Liver (tissue), 9 donors: ENCODE measurements around the gene EMILIN3. TPM values are rescaled to one million over a fixed set of nuclear protein-coding genes. Genes with fewer than 3 reads are reported as not detected.

ENCODE experiments used
- DNase-seq: peaks from one replicate; pipeline ENCODE4 v3.0.0-alpha.2; 2017; ENCODE audit warnings: low spot score
- H3K27ac ChIP-seq, 2 donors: one replicate each; pipeline ENCODE4 v1.7.0; 2013; ENCODE audit warnings: inconsistent platforms in 2 of 2, low read length in 2 of 2, control low read depth in 1 of 2, low read depth in 1 of 2, mild to moderate bottlenecking in 1 of 2
- H3K27me3 ChIP-seq, 4 donors: one replicate each; pipeline versions ENCODE4 v1.6.1 to v1.7.0; 2013; ENCODE audit warnings: low read length in 3 of 4, inconsistent platforms in 1 of 4, mild to moderate bottlenecking in 1 of 4, moderate library complexity in 1 of 4; ENCODE audit not compliant: control insufficient read depth in 4 of 4, insufficient read depth in 4 of 4
- H3K36me3 ChIP-seq, 4 donors: one replicate each; pipeline versions ENCODE4 v1.6.1 to v1.7.0; 2013; ENCODE audit warnings: low read length in 3 of 4, mild to moderate bottlenecking in 3 of 4, low read depth in 1 of 4, moderate library complexity in 1 of 4; ENCODE audit not compliant: control insufficient read depth in 4 of 4, insufficient read depth in 3 of 4
- H3K4me1 ChIP-seq, 4 donors: one replicate each; pipeline versions ENCODE4 v1.6.1 to v1.7.0; 2013; ENCODE audit warnings: low read length in 3 of 4, mild to moderate bottlenecking in 3 of 4, moderate library complexity in 1 of 4; ENCODE audit not compliant: control insufficient read depth in 4 of 4, insufficient read depth in 4 of 4
- H3K4me3 ChIP-seq, 3 donors: one replicate each; pipeline versions ENCODE4 v1.6.1 to v1.7.0; 2013; ENCODE audit warnings: low read length in 3 of 3, control low read depth in 1 of 3, low read depth in 1 of 3, mild to moderate bottlenecking in 1 of 3
- H3K9ac ChIP-seq, 2 donors: one replicate each; pipeline ENCODE4 v1.7.0; 2013; ENCODE audit warnings: low read length in 2 of 2, mild to moderate bottlenecking in 2 of 2, moderate library complexity in 2 of 2, control low read depth in 1 of 2, low read depth in 1 of 2
- H3K9me3 ChIP-seq, 4 donors: one replicate each; pipeline versions ENCODE4 v1.6.1 to v1.7.0; 2013; ENCODE audit warnings: low read length in 3 of 4; ENCODE audit not compliant: control insufficient read depth in 4 of 4
- EGR1 ChIP-seq, 2 donors: IDR thresholded peaks; 2 replicates each; pipeline ENCODE4 v1.6.1; 2016 to 2018; ENCODE audit warnings: antibody characterized with exemption in 2 of 2, low read depth in 2 of 2
- FOXA1 ChIP-seq: IDR thresholded peaks from 2 replicates; pipeline ENCODE4 v1.6.1; 2016; ENCODE audit warnings: antibody characterized with exemption
- FOXA2 ChIP-seq: IDR thresholded peaks from 2 replicates; pipeline ENCODE4 v1.6.1; 2016; ENCODE audit warnings: antibody characterized with exemption
- GABPA ChIP-seq, 2 donors: IDR thresholded peaks in 1 of 2; conservative IDR thresholded peaks in 1 of 2; 2 replicates each; pipeline ENCODE4 v1.6.1; 2016; ENCODE audit warnings: antibody characterized with exemption in 2 of 2, mild to moderate bottlenecking in 1 of 2, moderate library complexity in 1 of 2
- HNF4A ChIP-seq, 2 donors: conservative IDR thresholded peaks; 2 replicates each; pipeline ENCODE4 v1.6.1; 2016; ENCODE audit warnings: antibody characterized with exemption in 2 of 2, mild to moderate bottlenecking in 2 of 2
- HNF4G ChIP-seq: IDR thresholded peaks from 2 replicates; pipeline ENCODE4 v1.6.1; 2016; ENCODE audit warnings: antibody characterized with exemption
- NR2F2 ChIP-seq: IDR thresholded peaks from 2 replicates; pipeline ENCODE4 v1.6.1; 2016; ENCODE audit warnings: antibody characterized with exemption
- RAD21 ChIP-seq, 2 donors: IDR thresholded peaks; 2 replicates each; pipeline ENCODE4 v1.6.1; 2016; ENCODE audit warnings: antibody characterized with exemption in 2 of 2, mild to moderate bottlenecking in 2 of 2
- RXRA ChIP-seq, 2 donors: IDR thresholded peaks; 2 replicates each; pipeline ENCODE4 v1.6.1; 2017 to 2018; ENCODE audit warnings: antibody characterized with exemption in 2 of 2, mild to moderate bottlenecking in 1 of 2
- SP1 ChIP-seq: IDR thresholded peaks from 2 replicates; pipeline ENCODE4 v1.6.1; 2018; ENCODE audit warnings: antibody characterized with exemption, mild to moderate bottlenecking
- TAF1 ChIP-seq: conservative IDR thresholded peaks from 2 replicates; pipeline ENCODE4 v1.6.1; 2016; ENCODE audit warnings: antibody characterized with exemption, mild to moderate bottlenecking
- YY1 ChIP-seq: IDR thresholded peaks from 2 replicates; pipeline ENCODE4 v1.6.1; 2016; ENCODE audit warnings: antibody characterized with exemption, mild to moderate bottlenecking
- WGBS: extraction: QIAGEN DNeasy Blood & Tissue Kit; methylation state at CpG from one replicate; pipeline ENCODE4 v1.1.7; 2013; 5-methylcytosine and 5-hydroxymethylcytosine counted together
- polyA plus RNA-seq, 2 donors: library from polyadenylated mRNA; stranded (reverse) in 1 of 2; unstranded in 1 of 2; fragments of 200-250 nt in 1 of 2; fragments of >200 nt in 1 of 2; fragmentation: Nextera tagmentation in 1 of 2; extraction: Ambion mirVana in 1 of 2; gene quantifications; one replicate each; pipeline versions ENCODE4 v1.2.1 to v1.2.3, GENCODE V29; 2013 to 2015
- total RNA-seq, 2 donors: library from RNA; depleted of rRNA; stranded (reverse); fragments of >200 nt; gene quantifications; one replicate each; pipeline ENCODE4 v1.2.3, GENCODE V29; 2014
- TF ChIP-seq, protein P1 (sequence below): IDR thresholded peaks from 2 replicates; pipeline ENCODE4 v1.6.1; 2016; ENCODE audit warnings: antibody characterized with exemption, mild to moderate bottlenecking
- TF ChIP-seq, protein P2 (sequence below): IDR thresholded peaks from 2 replicates; pipeline ENCODE4 v1.6.1; 2016; ENCODE audit warnings: antibody characterized with exemption
- TF ChIP-seq, protein P3 (sequence below): IDR thresholded peaks from 2 replicates; pipeline ENCODE4 v1.6.1; 2016; ENCODE audit warnings: antibody characterized with exemption
- TF ChIP-seq, protein P4 (sequence below): IDR thresholded peaks from 2 replicates; pipeline ENCODE4 v1.6.1; 2016; ENCODE audit warnings: antibody characterized with exemption
- donor health status: healthy.
- donor health status: healthy.
- donor health status: healthy.
- donor health status: healthy.
- donor health status: healthy.

Gene EMILIN3
- total and polyA plus RNA-seq, 4 donors = 0.05 to 0.79 (median 0.17) TPM; not detected in 1

DNA sequence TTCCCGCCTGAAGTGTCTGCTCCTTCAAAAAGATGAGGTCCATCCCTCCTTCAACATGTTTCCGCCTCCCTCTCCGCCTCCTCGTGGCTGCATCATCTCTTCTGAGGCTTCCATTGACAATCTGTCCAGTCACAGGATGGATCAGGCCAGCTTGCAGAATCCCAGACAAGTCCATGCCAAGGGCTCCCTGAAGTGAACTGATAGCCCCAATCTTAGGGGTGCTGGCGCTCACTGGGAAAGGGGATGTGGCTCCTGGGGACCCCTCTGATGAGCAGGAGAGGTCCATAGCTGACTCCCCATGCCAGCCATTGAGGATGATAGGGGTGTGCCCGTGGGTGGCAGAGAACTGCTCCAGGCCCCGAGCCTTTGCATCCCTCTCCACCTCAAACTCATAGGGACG is 48.6 kb upstream of the EMILIN3 start:
- no peaks in the 10 kb centered on the region for H3K9me3 ChIP-seq
- DNase-seq = no peak
- 95% methylated on average over 8 of the region's 8 CpGs for WGBS
- H3K4me3 ChIP-seq = no peak overlapping the region
- no peaks in the 10 kb centered on the region for H3K4me1 ChIP-seq
- no peak for TF ChIP-seq HNF4A (conservative IDR thresholded peaks at IDR 0.05)
- TF ChIP-seq, protein P1, sequence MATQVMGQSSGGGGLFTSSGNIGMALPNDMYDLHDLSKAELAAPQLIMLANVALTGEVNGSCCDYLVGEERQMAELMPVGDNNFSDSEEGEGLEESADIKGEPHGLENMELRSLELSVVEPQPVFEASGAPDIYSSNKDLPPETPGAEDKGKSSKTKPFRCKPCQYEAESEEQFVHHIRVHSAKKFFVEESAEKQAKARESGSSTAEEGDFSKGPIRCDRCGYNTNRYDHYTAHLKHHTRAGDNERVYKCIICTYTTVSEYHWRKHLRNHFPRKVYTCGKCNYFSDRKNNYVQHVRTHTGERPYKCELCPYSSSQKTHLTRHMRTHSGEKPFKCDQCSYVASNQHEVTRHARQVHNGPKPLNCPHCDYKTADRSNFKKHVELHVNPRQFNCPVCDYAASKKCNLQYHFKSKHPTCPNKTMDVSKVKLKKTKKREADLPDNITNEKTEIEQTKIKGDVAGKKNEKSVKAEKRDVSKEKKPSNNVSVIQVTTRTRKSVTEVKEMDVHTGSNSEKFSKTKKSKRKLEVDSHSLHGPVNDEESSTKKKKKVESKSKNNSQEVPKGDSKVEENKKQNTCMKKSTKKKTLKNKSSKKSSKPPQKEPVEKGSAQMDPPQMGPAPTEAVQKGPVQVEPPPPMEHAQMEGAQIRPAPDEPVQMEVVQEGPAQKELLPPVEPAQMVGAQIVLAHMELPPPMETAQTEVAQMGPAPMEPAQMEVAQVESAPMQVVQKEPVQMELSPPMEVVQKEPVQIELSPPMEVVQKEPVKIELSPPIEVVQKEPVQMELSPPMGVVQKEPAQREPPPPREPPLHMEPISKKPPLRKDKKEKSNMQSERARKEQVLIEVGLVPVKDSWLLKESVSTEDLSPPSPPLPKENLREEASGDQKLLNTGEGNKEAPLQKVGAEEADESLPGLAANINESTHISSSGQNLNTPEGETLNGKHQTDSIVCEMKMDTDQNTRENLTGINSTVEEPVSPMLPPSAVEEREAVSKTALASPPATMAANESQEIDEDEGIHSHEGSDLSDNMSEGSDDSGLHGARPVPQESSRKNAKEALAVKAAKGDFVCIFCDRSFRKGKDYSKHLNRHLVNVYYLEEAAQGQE = no peak
- no peak overlapping the region for H3K9ac ChIP-seq
- H3K36me3 ChIP-seq = peaks cover 12 to 80% (median 58%) of the 10 kb centered on the region in 4 donors
- H3K27me3 ChIP-seq = no peaks in the 10 kb centered on the region
- H3K27ac ChIP-seq = no peak overlapping the region

DNA sequence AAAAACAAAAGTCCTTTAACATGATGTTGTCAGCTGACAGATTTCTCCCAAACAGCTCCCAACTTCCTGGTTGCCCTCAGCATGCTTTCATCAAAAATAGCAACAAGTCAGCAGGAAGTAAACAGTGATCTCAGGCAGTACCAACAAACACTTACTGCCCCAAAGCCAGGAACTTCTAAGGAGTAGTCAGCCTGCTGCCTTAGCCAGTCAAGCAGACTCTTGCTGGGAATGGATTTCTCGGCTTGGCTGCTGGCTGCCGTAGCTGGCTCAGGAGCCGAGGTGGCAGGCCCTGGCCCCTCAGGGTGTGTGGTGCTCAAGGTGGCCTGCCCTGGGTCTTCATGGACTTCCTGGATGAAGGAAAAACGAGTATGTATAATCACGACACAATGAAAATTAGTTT is 46.6 kb upstream of the EMILIN3 start:
- WGBS = 93% methylated on average over 5 of the region's 5 CpGs
- H3K36me3 ChIP-seq = peaks cover 11 to 89% (median 59%) of the 10 kb centered on the region in 4 donors
- no peaks in the 10 kb centered on the region for H3K27me3 ChIP-seq
- TF ChIP-seq RAD21 (IDR thresholded peaks at IDR 0.05) (no peak), NR2F2 (no peak), FOXA1 (no peak), EGR1 (IDR thresholded peaks at IDR 0.05; ENCODE audit: low read depth in 2 of 2) (no peak), HNF4G (no peak), SP1 (no peak), FOXA2 (no peak), GABPA (IDR thresholded peaks at IDR 0.05 in 1 of 2, conservative IDR thresholded peaks at IDR 0.05 in 1 of 2) (no peak), HNF4A (conservative IDR thresholded peaks at IDR 0.05) (no peak)
- TF ChIP-seq, protein P2, sequence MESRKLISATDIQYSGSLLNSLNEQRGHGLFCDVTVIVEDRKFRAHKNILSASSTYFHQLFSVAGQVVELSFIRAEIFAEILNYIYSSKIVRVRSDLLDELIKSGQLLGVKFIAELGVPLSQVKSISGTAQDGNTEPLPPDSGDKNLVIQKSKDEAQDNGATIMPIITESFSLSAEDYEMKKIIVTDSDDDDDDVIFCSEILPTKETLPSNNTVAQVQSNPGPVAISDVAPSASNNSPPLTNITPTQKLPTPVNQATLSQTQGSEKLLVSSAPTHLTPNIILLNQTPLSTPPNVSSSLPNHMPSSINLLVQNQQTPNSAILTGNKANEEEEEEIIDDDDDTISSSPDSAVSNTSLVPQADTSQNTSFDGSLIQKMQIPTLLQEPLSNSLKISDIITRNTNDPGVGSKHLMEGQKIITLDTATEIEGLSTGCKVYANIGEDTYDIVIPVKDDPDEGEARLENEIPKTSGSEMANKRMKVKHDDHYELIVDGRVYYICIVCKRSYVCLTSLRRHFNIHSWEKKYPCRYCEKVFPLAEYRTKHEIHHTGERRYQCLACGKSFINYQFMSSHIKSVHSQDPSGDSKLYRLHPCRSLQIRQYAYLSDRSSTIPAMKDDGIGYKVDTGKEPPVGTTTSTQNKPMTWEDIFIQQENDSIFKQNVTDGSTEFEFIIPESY = no peak
- no peak overlapping the region for H3K27ac ChIP-seq
- H3K4me1 ChIP-seq = no peaks in the 10 kb centered on the region
- DNase-seq = no peak
- H3K9ac ChIP-seq = no peak overlapping the region
- H3K9me3 ChIP-seq = no peaks in the 10 kb centered on the region
- no peak overlapping the region for H3K4me3 ChIP-seq

DNA sequence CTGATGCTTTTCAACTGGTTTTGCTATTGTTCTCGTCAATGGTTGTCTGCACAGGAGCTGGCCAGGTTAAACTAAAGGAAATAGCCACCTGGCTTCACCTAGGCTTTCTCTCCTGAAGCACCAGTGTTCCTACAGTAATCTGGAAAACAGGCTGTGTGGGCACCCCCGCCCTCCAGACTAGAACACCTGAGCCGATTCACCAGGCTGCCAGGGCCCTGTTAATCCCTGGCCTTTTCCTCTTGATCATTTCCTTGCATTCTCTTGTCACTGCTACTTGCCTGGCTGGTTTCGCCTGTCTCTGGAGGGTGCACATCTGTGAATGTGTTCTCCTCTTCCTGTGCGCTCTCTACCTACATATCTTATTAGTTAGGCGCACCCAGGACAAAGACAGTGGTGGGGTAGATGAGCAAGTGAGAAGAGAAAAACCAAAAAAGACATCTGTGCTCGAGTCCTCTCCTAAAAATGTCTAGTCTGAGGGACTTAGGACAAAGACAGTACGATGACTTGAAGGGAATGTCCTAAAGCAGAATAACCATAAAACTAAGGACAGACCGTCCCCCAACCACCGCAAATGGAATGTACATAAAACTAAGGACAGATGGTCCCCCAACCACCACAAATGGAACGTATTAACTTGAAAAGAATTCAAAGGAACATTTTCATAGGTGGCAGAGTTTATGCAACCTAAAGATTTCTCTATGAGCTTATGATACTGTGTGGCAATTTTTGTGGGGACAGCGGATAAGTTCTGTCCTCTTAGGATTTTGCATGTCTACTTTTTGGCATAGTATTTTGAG is 45.9 kb upstream of the EMILIN3 start:
- Histone ChIP-seq H3K27ac (no peak overlapping the region), H3K27me3 (no peaks in the 10 kb centered on the region), H3K9ac (no peak overlapping the region), H3K36me3 (peaks cover 12 to 85% (median 54%) of the 10 kb centered on the region in 4 donors), H3K4me3 (no peak overlapping the region), H3K4me1 (no peaks in the 10 kb centered on the region), H3K9me3 (no peaks in the 10 kb centered on the region)
- DNase-seq = no peak
- WGBS = 97% methylated on average over 12 of the region's 12 CpGs
- TF ChIP-seq RXRA (IDR thresholded peaks at IDR 0.05) (no peak), EGR1 (IDR thresholded peaks at IDR 0.05; ENCODE audit: low read depth in 2 of 2) (no peak), HNF4A (conservative IDR thresholded peaks at IDR 0.05) (no peak), RAD21 (IDR thresholded peaks at IDR 0.05) (no peak), SP1 (no peak), HNF4G (no peak), YY1 (no peak), NR2F2 (no peak), TAF1 (no peak)
- TF ChIP-seq, protein P3, sequence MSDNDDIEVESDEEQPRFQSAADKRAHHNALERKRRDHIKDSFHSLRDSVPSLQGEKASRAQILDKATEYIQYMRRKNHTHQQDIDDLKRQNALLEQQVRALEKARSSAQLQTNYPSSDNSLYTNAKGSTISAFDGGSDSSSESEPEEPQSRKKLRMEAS = no peak
- TF ChIP-seq, protein P4, sequence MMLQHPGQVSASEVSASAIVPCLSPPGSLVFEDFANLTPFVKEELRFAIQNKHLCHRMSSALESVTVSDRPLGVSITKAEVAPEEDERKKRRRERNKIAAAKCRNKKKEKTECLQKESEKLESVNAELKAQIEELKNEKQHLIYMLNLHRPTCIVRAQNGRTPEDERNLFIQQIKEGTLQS = no peak
- TF ChIP-seq, protein P1 = no peak
